Omental fat pad (tissue), 4 donors: ENCODE results near the gene SOAT1. TPM values are rescaled to one million over a fixed set of nuclear protein-coding genes. Genes with fewer than 3 reads are reported as not detected.
A peak's percentile ranks its signal among the peaks of the same experiment; 100 is the strongest.
"Not testable (repeated sequence)": the region's sequence is repeated elsewhere in the genome, so short reads cannot be mapped to it uniquely, and the experiment has no call there.

Experiments
- ATAC-seq: fragments of 150-250 bp; one replicate; pipeline ENCODE4 v1.9.1; 2016; ENCODE audit warnings: mild to moderate bottlenecking, moderate library complexity; ENCODE audit not compliant: low FRiP score
- DNase-seq: peaks from one replicate; pipeline ENCODE4 v3.0.0-alpha.2; 2019; ENCODE audit warnings: low spot score
- CTCF ChIP-seq, 3 donors: fragments of 450-650 bp; IDR thresholded peaks; one replicate each; pipeline ENCODE4 v1.5.1; 2016 to 2017; ENCODE audit warnings: antibody characterized with exemption in 3 of 3, mild to moderate bottlenecking in 3 of 3, moderate library complexity in 2 of 3
- total RNA-seq, 4 donors: library from RNA; depleted of rRNA; stranded (reverse); fragments of >200 nt; gene quantifications; one replicate each; pipeline ENCODE4 v1.1.0, GENCODE V29; 2016

The SOAT1 gene
- total RNA-seq, 4 donors from 2014 or later, result 20.2 to 46.5 (median 25.3) TPM

DNA sequence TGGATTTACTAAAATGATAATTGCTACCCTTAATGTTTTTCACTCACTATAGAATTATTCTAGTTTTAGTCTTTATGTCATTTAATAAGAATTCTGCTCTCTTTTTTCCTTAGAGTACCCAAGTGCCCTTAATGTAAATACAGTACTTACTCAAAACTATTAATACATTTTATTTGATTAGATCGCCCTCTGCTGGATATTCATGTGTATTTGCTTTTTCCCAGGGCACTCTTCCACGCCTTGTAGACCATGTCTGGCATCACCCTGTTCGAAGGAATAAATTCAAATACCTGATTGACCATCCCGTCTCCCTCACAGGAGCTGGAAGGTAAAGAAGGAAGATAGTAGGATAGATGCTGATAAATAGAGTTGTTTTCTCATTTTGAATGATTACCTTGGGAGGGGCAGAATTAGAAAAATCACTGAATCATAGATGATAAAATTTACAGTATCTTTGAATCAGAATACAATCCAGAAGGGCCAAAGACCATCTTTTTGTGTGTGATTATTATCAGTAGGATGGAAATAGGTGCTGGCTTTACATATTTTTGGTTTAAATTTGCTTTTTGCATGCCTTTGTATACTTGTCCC lies 76.2 kb downstream of the SOAT1 start:
- DNase-seq (no peak), ATAC-seq (peak; percentile 52)
- peak in 2 of 3 donors; percentile 22 to 33 for TF ChIP-seq CTCF (IDR thresholded peaks at IDR 0.05)

DNA sequence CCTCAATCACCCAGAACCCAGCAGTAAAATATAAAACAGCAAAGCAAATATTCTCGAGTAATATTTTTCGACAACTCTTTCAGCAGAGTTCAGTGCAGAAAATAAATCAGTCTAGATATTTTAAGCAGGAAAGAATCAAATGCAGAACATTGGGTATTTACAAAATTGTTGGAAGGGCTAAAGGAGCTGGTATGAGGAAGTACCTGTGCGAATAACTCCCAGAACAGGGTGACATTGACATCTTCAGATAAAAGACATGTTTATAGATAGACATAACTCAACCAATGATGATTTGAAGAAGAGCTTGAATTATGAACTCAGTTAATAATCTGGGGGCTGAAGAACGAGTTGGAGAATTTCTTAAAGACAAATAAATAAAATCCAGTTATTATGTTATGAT lies 78.6 kb downstream of the SOAT1 start:
- no peak for TF ChIP-seq CTCF (IDR thresholded peaks at IDR 0.05)
- ATAC-seq, result no peak

GRCh38 chr1:179376223-179376622 lies 82.6 kb downstream of the SOAT1 start:
- no peak for TF ChIP-seq CTCF (IDR thresholded peaks at IDR 0.05)
- DNase-seq (no peak), ATAC-seq (no peak)

More for the DNA sequence above, 78.6 kb downstream of the SOAT1 start:
- DNase-seq, result no peak

GRCh38 chr1:179380299-179380698 lies 86.7 kb downstream of the SOAT1 start:
- DNase-seq, result no peak
- no peak for ATAC-seq
- TF ChIP-seq CTCF (IDR thresholded peaks at IDR 0.05), result no peak

GRCh38 chr1:179384027-179384426 lies 90.4 kb downstream of the SOAT1 start:
- TF ChIP-seq CTCF (IDR thresholded peaks at IDR 0.05), result no peak
- no peak for DNase-seq
- no peak for ATAC-seq

DNA sequence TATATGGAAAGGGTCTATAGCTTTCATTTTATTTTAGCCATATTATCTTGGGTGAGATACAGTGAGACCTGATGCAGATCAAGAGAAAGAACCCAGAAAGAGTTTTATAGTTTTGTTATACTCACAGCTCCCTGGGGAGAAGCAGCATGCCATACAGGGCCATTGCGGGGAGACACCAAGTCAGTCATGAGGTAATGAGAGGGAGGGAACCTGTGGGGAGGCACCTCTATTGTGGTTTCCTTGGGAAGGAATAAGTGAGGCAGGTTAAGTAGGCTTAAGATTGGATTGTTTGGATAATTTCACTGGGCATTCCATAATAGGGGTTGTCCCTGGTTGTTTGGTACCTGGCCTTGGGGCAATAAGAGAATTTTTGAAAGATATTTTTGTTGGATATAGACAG lies 91.9 kb downstream of the SOAT1 start:
- DNase-seq, result no peak
- no peak for TF ChIP-seq CTCF (IDR thresholded peaks at IDR 0.05)
- ATAC-seq, result no peak

- DNase-seq (no peak), ATAC-seq (no peak)
- TF ChIP-seq CTCF (IDR thresholded peaks at IDR 0.05), result no peak
Measured at GRCh38 chr1:179393721-179394120, 100.1 kb downstream of the SOAT1 start.

DNA sequence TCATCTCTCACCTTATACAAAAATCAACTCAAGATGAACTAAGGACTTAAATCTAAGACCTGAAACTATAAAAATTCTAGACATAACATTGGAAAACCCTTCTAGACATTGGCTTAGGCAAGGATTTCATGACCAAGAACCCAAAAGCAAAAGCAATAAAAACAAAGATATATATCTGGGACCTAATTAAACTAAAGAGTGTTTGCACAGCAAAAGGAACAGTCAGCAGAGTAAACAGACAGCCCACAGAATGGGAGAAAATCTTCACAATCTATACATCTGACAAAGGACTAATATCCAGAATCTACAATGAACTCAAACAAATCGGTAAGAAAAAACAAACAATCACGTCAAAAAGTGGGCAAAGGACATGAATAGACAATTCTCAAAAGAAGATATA lies 105.8 kb downstream of the SOAT1 start:
- not testable (repeated sequence) for DNase-seq, ATAC-seq
